ENCODE data around the gene EPHA1.
A peak's percentile ranks its signal among the peaks of the same experiment; 100 is the strongest.

The EPHA1 gene

GRCh38 chr7:143389316-143390103 is 19.1 kb downstream of the EPHA1 start:
- no peak for DNase-seq (ENCODE audit: low read depth)

GRCh38 chr7:143388491-143389101 is 20.1 kb downstream of the EPHA1 start:
- no peak for DNase-seq (ENCODE audit: low read depth)

DNA sequence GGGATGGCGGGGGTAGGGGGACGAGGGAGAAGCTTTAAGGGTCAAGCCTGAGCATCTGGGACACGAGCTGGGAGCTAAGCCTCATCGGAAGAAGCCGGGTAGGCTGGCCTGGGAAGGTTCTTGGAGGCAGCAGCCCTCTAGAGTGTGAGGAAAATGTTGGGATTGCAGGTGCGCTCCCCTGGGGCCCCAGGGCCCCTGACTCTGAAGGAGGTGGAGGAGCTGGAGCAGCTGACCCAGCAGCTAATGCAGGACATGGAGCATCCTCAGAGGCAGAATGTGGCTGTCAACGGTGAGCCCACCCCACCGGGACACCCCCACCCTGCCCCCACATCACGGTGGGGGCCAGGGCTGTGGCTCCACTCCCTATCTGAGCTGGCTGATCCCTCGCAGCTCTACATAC is 20.6 kb downstream of the EPHA1 start:
- DNase-seq (ENCODE audit: low read depth) = no peak

GRCh38 chr7:143387156-143387975 is 21.3 kb downstream of the EPHA1 start:
- no peak for DNase-seq (ENCODE audit: low read depth)

DNA sequence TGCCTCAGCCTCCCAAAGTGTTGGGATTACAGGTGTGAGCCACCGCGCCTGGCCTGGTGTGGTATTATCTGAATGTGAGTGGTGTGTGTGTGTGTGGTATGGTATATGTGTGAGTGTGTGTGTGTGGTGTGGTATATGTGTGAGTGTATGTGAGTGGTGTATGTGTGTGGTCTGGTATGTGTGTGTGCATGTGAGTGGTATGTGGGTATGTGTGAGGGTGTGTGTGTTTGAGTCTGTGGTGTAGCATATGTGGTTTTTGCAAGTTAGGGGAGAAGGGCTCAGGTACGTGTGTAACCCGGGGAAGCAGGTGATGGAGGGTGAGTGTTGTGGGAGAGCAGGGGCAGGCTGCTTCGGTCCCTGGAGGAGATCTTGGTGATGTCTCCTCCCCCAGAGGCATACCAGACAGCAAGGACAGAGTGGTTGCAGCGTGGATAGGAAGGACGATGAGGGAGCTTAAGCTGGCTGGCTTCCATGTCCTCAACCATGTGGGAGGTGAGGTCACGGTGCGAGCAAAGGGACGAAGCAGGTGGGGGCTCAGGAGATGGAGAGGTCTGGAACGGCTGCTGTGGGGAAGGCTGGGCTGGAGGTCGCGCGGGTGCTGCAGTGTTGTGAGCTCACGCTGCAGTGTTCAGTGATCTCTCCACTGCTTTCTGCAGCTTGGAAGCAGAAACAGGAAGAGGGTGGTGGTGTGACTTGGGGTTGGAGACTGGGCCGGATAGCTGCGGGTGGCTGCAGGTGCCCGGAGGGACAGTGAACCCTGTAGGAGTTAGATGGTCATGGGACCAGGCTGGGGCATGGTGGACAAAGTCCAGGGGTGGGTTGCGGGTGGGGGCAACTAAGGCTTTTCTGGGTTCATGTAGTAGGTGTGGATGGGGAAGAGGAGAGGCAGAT is 22.5 kb downstream of the EPHA1 start:
- DNase-seq (ENCODE audit: low read depth) = no peak

- no peak for DNase-seq (ENCODE audit: low read depth)
Measured at GRCh38 chr7:143384661-143385631, 23.7 kb downstream of the EPHA1 start.

DNA sequence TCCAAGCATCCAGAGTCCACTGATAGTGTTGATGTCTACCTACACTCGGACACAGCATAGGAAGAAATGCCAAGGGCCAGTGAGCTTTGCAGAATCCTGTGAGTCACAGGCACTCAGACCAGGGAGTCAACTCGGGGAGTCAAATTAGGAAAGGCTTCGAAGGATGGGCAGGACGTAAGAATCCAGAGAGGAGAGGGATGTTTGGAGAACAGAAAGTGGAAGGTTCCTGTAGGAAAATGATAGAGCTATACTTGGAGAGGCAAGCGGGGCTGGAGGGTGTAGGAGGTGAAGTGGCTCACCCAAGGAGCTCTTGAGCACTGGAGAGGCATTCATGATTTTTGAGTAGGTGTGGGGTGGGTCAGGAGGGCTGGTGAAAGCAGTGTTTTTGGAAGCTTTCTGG is 24.5 kb downstream of the EPHA1 start:
- DNase-seq (ENCODE audit: low read depth) = no peak

DNA sequence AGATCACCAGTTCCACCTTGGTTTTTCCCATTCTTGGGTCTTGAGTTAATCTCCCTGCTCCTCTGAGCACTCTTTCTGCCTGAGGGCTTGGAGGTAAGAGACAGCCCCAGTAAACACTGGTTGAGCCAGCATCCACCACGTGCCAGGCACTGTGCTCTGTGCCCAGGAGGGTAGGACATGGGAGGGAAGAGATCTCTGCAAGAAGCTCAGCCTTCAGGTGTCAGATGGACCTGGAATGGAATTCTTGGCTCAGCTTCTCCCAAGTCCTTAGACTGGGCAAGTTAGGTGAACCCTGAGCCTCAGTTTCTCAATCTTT is 25.1 kb downstream of the EPHA1 start:
- no peak for DNase-seq (ENCODE audit: low read depth)

DNA sequence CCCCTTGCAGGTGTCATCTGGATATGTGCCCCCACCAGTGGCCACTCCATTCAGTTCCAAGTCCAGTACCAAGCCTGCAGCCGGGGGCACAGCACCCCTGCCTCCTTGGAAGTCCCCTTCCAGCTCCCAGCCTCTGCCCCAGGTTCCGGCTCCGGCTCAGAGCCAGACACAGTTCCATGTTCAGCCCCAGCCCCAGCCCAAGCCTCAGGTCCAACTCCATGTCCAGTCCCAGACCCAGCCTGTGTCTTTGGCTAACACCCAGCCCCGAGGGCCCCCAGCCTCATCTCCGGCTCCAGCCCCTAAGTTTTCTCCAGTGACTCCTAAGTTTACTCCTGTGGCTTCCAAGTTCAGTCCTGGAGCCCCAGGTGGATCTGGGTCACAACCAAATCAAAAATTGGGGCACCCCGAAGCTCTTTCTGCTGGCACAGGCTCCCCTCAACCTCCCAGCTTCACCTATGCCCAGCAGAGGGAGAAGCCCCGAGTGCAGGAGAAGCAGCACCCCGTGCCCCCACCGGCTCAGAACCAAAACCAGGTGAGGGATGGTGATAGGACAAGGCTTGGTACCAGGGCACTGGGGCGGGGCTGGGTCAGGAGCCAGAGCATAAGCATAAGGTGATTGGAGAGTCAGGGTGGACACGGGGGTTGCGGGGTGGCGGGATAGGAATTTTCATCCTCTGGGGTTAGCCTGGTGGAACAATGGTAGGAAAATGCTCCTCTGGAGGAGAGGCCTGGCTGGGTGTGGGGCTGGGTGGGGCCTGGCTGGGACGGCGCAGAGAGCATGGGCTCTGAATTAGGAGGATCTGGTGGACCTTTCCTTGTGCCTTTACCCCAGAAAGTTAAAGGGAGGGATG is 25.6 kb downstream of the EPHA1 start:
- DNase-seq (ENCODE audit: low read depth) = no peak

- DNase-seq (ENCODE audit: low read depth) = no peak
Measured at GRCh38 chr7:143382126-143382790, 26.4 kb downstream of the EPHA1 start.

GRCh38 chr7:143381427-143382125 is 27.1 kb downstream of the EPHA1 start:
- no peak for DNase-seq (ENCODE audit: low read depth)

DNA sequence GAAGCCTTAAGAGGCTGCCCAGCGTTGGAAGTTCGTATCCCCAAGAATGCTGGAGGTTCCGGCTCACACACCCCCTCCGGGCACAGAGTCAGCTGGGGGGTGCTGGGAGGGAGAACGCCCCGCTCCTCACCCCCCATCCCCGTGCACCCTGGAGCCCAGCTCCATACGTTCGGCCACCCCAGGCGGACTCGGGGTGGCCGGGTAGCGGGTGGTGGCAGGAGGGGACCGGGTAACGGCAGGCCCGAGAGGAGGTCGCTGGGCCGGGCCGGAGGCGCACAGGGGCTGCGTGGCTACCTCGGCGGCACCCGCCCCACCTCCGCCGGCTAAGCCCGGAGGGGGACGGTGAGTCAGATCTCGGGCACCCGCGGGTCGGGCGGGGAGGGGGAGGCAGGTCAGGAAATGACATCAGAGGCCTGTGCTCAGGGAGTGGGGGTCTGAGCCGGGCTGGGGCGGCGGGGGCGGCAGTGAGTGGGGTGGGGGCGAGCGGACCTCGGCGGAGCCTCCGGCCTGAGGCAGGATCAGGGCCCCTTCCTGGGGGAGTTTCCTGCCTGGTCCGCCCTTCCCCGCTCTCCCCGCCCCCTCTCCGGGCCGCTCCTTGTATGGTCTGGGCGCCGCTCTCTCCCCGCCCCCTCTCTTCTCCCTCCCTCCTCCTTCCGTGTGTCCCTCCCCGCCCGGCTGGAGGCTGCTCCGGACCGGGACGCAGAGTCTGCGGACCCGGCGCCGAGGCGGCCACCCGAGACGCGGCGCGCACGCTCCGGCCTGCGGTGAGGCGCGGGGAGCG is 27.8 kb downstream of the EPHA1 start, which contains the start of gene ZYX:
ZYX (plus strand) TSS at position 700 of the 781 bp plus-strand sequence. CDS start 227 bp downstream, outside the sequence.
- peak; percentile 83 for DNase-seq (ENCODE audit: low read depth)

DNA sequence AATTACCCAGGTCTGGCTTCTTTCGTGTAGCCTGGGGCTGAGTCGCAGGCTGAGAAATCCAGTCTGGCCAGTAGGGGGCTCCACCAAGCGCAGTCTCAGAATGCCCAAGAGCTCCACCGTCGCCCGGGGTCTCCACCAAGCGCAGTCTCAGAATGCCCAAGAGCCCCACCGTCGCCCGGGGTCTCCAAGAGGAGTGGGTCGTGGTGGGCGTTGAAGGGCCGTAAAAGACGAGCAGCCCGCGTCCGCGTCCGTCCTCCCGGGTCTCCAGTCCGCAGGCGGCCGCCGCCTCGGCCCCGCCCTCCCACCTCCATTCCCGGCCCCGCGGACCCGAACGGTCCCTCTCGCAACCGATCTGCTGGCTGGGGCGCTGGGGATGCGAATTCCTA is 28.4 kb downstream of the EPHA1 start:
- peak; percentile 81 for DNase-seq (ENCODE audit: low read depth)

- no peak for DNase-seq (ENCODE audit: low read depth)
Measured at GRCh38 chr7:143379611-143380259, 28.9 kb downstream of the EPHA1 start.

GRCh38 chr7:143376396-143376795 is 32.3 kb downstream of the EPHA1 start:
- no peak for DNase-seq (ENCODE audit: low read depth)

DNA sequence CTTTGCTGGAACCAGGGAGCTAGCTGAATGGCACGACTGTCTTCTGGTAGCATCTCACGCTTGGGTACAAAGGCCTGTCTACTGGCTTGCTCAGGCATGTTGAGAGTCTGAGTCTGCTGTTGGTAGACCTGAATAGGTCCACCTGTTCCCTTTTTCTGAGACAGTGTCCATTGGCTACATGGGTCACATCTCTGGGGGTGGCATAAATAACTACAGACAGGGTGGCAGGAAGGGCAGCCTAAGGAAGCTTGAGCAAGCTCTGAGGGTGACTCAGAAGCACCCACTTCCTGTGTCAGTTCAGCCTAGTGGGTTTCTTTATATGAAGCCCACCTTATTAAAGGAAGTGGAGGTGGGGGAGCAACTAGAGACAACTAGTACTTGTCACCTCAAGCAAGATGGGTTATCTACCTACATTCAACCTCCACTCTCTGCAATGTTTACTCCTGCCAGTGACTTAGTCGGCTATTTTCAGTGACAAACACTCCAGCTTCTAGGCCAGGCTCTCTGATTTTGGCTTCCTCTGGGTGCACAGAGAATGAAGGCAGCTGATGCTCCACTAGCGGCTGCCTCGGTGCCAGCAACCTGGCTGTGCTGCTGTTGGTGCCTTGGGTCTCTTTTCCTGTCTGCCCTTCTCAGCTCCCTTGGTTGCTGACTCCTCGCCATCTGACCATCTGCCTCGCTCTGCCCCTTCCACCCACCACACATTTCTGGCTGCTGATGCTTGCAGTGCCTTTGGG is 33.2 kb downstream of the EPHA1 start:
- DNase-seq (ENCODE audit: low read depth) = no peak

DNA sequence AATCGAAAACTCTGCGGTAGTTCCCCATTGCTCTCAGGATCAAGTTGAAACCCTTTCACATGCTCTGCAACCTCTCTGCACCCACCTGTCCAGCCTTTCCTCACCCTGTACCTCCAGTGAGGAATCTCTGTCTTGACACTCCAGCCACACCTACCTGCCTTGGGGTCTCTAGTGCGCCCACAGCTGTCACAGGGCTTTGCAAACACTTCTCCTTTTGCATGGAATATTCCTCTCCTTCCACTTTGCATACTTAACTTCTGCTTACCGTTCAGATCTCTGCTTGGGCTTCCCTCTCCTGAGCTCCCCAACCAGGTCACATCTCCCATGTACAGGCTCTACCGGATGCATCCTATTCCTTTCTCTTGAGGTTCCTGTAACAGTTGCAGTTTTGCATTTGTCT is 34.1 kb downstream of the EPHA1 start:
- no peak for DNase-seq (ENCODE audit: low read depth)
